ENCODE measurements around the gene CA5A. TPM values are rescaled to one million over a fixed set of nuclear protein-coding genes. Genes with fewer than 3 reads are reported as not detected.

Gene CA5A
- total and polyA plus RNA-seq, 2 of the 13 experiments (the other 11 are each of a cell fraction or from before 2014, with no cell fraction given) = 66.8 to 106 TPM

GRCh38 chr16:87847785-87848675 lies 88.3 kb downstream of the CA5A start (continued):
- no peak for TF ChIP-seq NFAT5 (CRISPR knock-in tag; IDR thresholded peaks at IDR 0.05)
- TF ChIP-seq ZNF563 (CRISPR knock-in tag; IDR thresholded peaks at IDR 0.05) = 0 out of 2 replicates have a peak, but pooled peaks have one; percentile 38
- TF ChIP-seq GMEB1 (CRISPR knock-in tag; IDR thresholded peaks at IDR 0.05; ENCODE audit: borderline replicate concordance) = peak; percentile 55; the same call in 1 of the 2 replicates
- TF ChIP-seq TCF7L2 (IDR thresholded peaks at IDR 0.05; ENCODE audit: low read depth, low read length) = no peak
- TF ChIP-seq HDAC6 (IDR thresholded peaks at IDR 0.05; ENCODE audit: low read depth, low read length) = no peak
- peak; percentile 29; the same call in 1 of the 2 replicates for TF ChIP-seq ZBTB26 (CRISPR knock-in tag; IDR thresholded peaks at IDR 0.05; ENCODE audit: borderline replicate concordance)
- peak; percentile 73 for TF ChIP-seq NFKB2 (CRISPR knock-in tag; IDR thresholded peaks at IDR 0.05; ENCODE audit: borderline replicate concordance)
- no peak; the same call in 1 of the 2 replicates for TF ChIP-seq IRF9 (CRISPR knock-in tag; IDR thresholded peaks at IDR 0.05; ENCODE audit: borderline replicate concordance)
